Panc1 (cell line): ENCODE measurements around the gene PPTC7. TPM values are rescaled to one million over a fixed set of nuclear protein-coding genes. Genes with fewer than 3 reads are reported as not detected.

Experiments used
- ATAC-seq: fragments of 200-7000 bp; cut with Tn5 transposase; 2 replicates; pipeline ENCODE4 v1.9.1; 2020; ENCODE audit warnings: mild to moderate bottlenecking, moderate library complexity
- BruUV-seq: library from RNA; stranded (reverse); fragments of 400-500 nt; replicated peaks from 2 replicates; lab custom pipeline; 2021; lab: Mats Ljungman, UMichigan
- CTCF ChIA-PET: fragments of 300-600 bp; sonication (Branson Sonifier 250); formaldehyde crosslinking; loops from one replicate; lab custom pipeline; 2022; ENCODE audit warnings: antibody characterized with exemption; lab: Charles Lee
- POLR2A ChIA-PET: fragments of 300-600 bp; sonication (Branson Sonifier 250); formaldehyde crosslinking; loops from one replicate; lab custom pipeline; 2022; ENCODE audit warnings: antibody characterized with exemption; lab: Charles Lee
- DNase-seq: peaks from one replicate; pipeline ENCODE4 v3.0.0-alpha.2; 2010; ENCODE audit warnings: low read depth, low spot score
- H3K27ac ChIP-seq: 2 replicates; pipeline ENCODE4 v1.5.1; 2011; ENCODE audit warnings: mild to moderate bottlenecking, low read length, inconsistent platforms
- H3K27me3 ChIP-seq: fragments of 200-500 bp; sonication (Bioruptor generic); 2 replicates; pipeline ENCODE4 v1.6.0; 2014; ENCODE audit warnings: low read length, inconsistent platforms; ENCODE audit not compliant: control insufficient read depth, insufficient read depth
- H3K36me3 ChIP-seq: fragments of 200-500 bp; sonication (Bioruptor generic); 2 replicates; pipeline ENCODE4 v1.5.1; 2014; ENCODE audit warnings: inconsistent platforms, mild to moderate bottlenecking, low read length, moderate library complexity; ENCODE audit not compliant: control insufficient read depth, insufficient read depth
- H3K4me1 ChIP-seq: 2 replicates; pipeline ENCODE4 v1.5.1; 2011; ENCODE audit warnings: inconsistent platforms, mild to moderate bottlenecking, low read length, moderate library complexity; ENCODE audit not compliant: control insufficient read depth, insufficient read depth
- H3K4me3 ChIP-seq, 2 experiments: 2 replicates each; pipeline ENCODE4 v1.5.1; 2011 to 2012; ENCODE audit warnings: low read depth in 2 of 2, low read length in 2 of 2, mild to moderate bottlenecking in 2 of 2, inconsistent platforms in 1 of 2, moderate library complexity in 1 of 2
- H3K9me3 ChIP-seq: fragments of 200-500 bp; sonication (Bioruptor generic); 2 replicates; pipeline ENCODE4 v1.5.1; 2014; ENCODE audit warnings: low read depth, mild to moderate bottlenecking, inconsistent platforms, low read length, moderate library complexity; ENCODE audit not compliant: control insufficient read depth, insufficient read depth
- POLR2AphosphoS5 ChIP-seq: IDR thresholded peaks from 2 replicates; pipeline ENCODE4 v1.6.1; 2012; ENCODE audit warnings: mild to moderate bottlenecking, low read depth, low read length, moderate library complexity
- SIN3A ChIP-seq: IDR thresholded peaks from 2 replicates; pipeline ENCODE4 v1.6.1; 2012; ENCODE audit warnings: low read depth, mild to moderate bottlenecking, low read length, moderate library complexity, borderline replicate concordance; ENCODE audit not compliant: insufficient read depth
- TCF7L2 ChIP-seq: IDR thresholded peaks from 2 replicates; pipeline ENCODE4 v1.6.1; 2011; ENCODE audit warnings: mild to moderate bottlenecking, low read depth, low read length, inconsistent platforms
- in situ Hi-C: cut with HindIII; loops from 2 replicates; pipeline ENCODE4 v1.10.0; 2016; ENCODE audit warnings: low sequenced_read_pairs, low pct_unique_long_range_greater_than_20kb
- intact Hi-C: fragments of 100-400 bp; cut with micrococcal nuclease; formaldehyde crosslinking; loops from one replicate; pipeline ENCODE4 v1.10.0; 2022; ENCODE audit not compliant: unreplicated experiment
- total RNA-seq: library from RNA; stranded (reverse); gene quantifications from one replicate; pipeline ENCODE4 v1.2.1, GENCODE V29; 2021; ENCODE audit not compliant: unreplicated experiment
- TF ChIP-seq, protein P1 (sequence below): fragments of 450-650 bp; IDR thresholded peaks from 2 replicates; pipeline ENCODE4 v1.5.1; 2017; ENCODE audit warnings: mild to moderate bottlenecking
- TF ChIP-seq, protein P2 (sequence below), 2 experiments: IDR thresholded peaks; 2 replicates each; pipeline ENCODE4 v1.6.1; 2011 to 2012; ENCODE audit warnings: low read depth in 2 of 2, control low read depth in 1 of 2, low read length in 1 of 2, mild to moderate bottlenecking in 1 of 2, moderate library complexity in 1 of 2; ENCODE audit not compliant: insufficient read depth in 1 of 2

The PPTC7 gene
- total RNA-seq, 1 experiment from 2014 or later = 18.4 TPM

DNA sequence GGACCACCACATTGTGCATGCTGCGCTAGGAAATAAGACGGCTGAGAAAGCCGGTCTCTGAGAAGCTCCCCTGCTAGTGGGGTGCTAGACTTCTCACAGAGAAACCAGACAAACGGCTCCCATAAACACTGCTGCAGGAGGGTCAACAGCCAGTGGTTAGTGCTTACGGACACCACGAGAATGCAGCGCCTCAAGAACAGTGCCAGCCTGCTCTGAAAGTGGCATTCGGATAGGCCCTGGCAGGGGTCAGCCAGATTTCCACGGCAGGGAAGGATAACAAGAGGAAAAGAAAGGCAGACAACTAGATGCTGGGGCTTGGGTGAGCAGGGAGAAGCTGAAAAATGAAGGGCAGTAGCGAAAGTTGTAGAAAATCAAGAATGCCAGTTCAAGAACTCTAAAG is 26.4 kb downstream of the PPTC7 start:
- no peak for ATAC-seq
- Histone ChIP-seq H3K9me3 (no peaks in the 10 kb centered on the region), H3K27me3 (no peaks in the 10 kb centered on the region), H3K27ac (no peak overlapping the region), H3K36me3 (no peaks in the 10 kb centered on the region), H3K4me1 (no peaks in the 10 kb centered on the region), H3K4me3 (no peak overlapping the region)
- in situ Hi-C loops (no loop called here), intact Hi-C loops (no loop called here)
- DNase-seq = no peak
- TF ChIP-seq POLR2AphosphoS5 = no peak
- no peak for TF ChIP-seq SIN3A
- TF ChIP-seq, protein P1, sequence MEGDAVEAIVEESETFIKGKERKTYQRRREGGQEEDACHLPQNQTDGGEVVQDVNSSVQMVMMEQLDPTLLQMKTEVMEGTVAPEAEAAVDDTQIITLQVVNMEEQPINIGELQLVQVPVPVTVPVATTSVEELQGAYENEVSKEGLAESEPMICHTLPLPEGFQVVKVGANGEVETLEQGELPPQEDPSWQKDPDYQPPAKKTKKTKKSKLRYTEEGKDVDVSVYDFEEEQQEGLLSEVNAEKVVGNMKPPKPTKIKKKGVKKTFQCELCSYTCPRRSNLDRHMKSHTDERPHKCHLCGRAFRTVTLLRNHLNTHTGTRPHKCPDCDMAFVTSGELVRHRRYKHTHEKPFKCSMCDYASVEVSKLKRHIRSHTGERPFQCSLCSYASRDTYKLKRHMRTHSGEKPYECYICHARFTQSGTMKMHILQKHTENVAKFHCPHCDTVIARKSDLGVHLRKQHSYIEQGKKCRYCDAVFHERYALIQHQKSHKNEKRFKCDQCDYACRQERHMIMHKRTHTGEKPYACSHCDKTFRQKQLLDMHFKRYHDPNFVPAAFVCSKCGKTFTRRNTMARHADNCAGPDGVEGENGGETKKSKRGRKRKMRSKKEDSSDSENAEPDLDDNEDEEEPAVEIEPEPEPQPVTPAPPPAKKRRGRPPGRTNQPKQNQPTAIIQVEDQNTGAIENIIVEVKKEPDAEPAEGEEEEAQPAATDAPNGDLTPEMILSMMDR = no peak
- TF ChIP-seq TCF7L2 = no peak
- TF ChIP-seq, protein P2, sequence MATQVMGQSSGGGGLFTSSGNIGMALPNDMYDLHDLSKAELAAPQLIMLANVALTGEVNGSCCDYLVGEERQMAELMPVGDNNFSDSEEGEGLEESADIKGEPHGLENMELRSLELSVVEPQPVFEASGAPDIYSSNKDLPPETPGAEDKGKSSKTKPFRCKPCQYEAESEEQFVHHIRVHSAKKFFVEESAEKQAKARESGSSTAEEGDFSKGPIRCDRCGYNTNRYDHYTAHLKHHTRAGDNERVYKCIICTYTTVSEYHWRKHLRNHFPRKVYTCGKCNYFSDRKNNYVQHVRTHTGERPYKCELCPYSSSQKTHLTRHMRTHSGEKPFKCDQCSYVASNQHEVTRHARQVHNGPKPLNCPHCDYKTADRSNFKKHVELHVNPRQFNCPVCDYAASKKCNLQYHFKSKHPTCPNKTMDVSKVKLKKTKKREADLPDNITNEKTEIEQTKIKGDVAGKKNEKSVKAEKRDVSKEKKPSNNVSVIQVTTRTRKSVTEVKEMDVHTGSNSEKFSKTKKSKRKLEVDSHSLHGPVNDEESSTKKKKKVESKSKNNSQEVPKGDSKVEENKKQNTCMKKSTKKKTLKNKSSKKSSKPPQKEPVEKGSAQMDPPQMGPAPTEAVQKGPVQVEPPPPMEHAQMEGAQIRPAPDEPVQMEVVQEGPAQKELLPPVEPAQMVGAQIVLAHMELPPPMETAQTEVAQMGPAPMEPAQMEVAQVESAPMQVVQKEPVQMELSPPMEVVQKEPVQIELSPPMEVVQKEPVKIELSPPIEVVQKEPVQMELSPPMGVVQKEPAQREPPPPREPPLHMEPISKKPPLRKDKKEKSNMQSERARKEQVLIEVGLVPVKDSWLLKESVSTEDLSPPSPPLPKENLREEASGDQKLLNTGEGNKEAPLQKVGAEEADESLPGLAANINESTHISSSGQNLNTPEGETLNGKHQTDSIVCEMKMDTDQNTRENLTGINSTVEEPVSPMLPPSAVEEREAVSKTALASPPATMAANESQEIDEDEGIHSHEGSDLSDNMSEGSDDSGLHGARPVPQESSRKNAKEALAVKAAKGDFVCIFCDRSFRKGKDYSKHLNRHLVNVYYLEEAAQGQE (IDR thresholded peaks at IDR 0.05; ENCODE audit: insufficient read depth in 1 of 2, low read depth in 2 of 2, low read length in 1 of 2) = no peak
- POLR2A ChIA-PET = no interaction called here
- CTCF ChIA-PET = no interaction called here
- BruUV-seq = no TSS peak

DNA sequence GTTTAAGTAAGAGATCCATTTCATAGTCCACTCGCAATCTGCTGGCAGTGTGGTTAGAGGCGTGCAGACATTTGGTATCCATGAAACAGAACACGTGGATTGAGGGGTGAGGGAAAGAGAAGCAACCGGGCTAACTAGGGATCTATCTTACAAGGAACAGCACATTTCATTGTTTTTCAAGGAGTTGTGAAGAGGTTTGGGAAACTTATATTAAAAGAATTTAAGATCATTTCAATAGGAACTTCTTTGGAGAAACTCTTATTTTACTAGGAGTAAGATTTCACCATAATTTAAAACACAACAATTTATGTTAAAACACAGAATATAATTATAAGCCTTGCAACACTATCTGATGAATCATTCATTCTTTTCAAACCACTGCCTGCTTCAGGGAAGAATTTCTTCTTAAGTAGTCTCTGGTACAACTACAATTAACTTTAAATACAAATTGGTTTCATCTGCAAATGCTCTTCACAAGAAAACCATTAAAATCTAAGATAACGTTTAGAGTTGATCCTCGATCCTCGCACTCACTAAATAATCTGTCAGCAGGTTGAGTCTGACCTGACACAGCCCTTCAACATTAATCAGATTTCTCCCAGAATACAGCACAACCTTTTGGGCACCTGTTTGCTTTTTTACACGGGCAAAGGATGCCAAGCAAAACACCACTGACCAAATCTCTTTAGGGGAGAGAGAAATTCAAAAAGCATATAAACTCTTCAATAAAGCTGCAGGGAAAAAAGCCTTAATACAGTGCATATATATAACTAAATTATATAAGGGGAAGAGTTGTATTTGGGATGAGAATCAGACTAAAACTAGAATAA is 27.3 kb downstream of the PPTC7 start:
- BruUV-seq = no TSS peak
- TF ChIP-seq, protein P1 = no peak
- TF ChIP-seq POLR2AphosphoS5 = no peak
- TF ChIP-seq TCF7L2 = no peak
- TF ChIP-seq, protein P2 (IDR thresholded peaks at IDR 0.05; ENCODE audit: insufficient read depth in 1 of 2, low read depth in 2 of 2, low read length in 1 of 2) = no peak
- no peak for TF ChIP-seq SIN3A
- DNase-seq = no peak
- ChIA-PET CTCF (no interaction called here), POLR2A (no interaction called here)
- Histone ChIP-seq H3K27ac (no peak overlapping the region), H3K4me1 (no peaks in the 10 kb centered on the region), H3K4me3 (no peak overlapping the region), H3K9me3 (no peaks in the 10 kb centered on the region), H3K36me3 (no peaks in the 10 kb centered on the region), H3K27me3 (no peaks in the 10 kb centered on the region)
- intact Hi-C loops (no loop called here), in situ Hi-C loops (no loop called here)
- ATAC-seq = no peak
